Epithelial cell of proximal tubule (primary cell): ENCODE measurements around the gene TARDBP. TPM values are rescaled to one million over a fixed set of nuclear protein-coding genes. Genes with fewer than 3 reads are reported as not detected.
"Not testable (repeated sequence)": the region's sequence is repeated elsewhere in the genome, so short reads cannot be mapped to it uniquely, and the experiment has no call there.

Experiments used
- DNase-seq: peaks from one replicate; pipeline ENCODE4 v3.0.0-alpha.2; 2011; ENCODE audit warnings: low read depth
- H3K4me3 ChIP-seq: 2 replicates; pipeline ENCODE4 v1.5.1; 2011; ENCODE audit warnings: low read depth, mild to moderate bottlenecking, low read length
- total RNA-seq: library from RNA; depleted of rRNA; stranded (reverse); fragments of >200 nt; gene quantifications from 2 replicates; pipeline ENCODE4 v1.2.3, GENCODE V29; 2015
- TF ChIP-seq, protein P1 (sequence below): conservative IDR thresholded peaks from 2 replicates; pipeline ENCODE4 v1.5.1; 2012; ENCODE audit warnings: low read depth, mild to moderate bottlenecking, low read length

TARDBP gene
- total RNA-seq, 1 donor from 2014 or later, result 109 TPM

DNA sequence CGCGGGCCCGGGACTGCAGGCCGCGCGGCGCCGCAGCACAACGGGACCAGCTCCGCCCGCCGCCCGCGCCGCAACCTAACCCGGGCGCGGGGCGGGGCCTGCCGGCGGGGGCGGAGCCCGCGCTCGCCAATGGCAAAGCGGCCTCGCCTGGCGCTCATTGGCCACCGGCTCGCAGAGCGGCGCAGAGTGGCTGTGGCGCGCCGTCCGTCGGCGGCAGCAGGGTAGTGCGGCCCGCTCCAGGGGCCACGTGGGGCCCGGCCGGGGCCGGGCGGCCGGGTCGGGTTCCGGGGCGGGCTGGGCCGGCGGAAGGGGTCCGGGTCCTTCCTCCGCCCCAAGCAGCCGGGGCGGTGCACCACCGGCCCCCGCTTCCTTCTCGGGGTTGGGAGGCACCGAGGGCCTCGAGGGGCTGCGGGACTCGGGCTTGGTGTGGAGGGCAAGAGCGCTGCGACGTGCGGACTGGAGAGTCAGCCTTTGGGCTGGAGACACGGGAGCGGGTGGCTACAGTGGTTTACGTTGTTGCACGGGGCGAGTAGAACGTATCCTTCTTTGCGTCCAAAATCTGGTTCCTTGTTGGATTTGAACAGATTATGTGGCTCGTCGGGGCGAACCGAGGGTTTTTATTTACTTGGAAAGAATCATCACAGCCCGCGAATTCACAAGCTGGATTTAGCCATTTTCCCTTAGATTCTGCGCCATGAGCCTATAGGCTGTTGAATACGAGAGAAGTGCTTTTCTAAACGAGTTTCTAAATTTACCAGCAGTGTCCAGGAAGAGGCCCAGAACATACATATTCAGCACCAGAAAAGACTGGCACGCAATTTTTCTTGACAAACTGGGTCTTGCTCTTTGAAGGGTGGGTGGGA, 47.7 kb downstream of the TARDBP start, which contains the start of gene SRM:
SRM (minus strand) TSS at position 51 of the 863 bp plus-strand sequence. CDS start 75 bp downstream, outside the sequence.
- DNase-seq, result no peak
- TF ChIP-seq, protein P1, sequence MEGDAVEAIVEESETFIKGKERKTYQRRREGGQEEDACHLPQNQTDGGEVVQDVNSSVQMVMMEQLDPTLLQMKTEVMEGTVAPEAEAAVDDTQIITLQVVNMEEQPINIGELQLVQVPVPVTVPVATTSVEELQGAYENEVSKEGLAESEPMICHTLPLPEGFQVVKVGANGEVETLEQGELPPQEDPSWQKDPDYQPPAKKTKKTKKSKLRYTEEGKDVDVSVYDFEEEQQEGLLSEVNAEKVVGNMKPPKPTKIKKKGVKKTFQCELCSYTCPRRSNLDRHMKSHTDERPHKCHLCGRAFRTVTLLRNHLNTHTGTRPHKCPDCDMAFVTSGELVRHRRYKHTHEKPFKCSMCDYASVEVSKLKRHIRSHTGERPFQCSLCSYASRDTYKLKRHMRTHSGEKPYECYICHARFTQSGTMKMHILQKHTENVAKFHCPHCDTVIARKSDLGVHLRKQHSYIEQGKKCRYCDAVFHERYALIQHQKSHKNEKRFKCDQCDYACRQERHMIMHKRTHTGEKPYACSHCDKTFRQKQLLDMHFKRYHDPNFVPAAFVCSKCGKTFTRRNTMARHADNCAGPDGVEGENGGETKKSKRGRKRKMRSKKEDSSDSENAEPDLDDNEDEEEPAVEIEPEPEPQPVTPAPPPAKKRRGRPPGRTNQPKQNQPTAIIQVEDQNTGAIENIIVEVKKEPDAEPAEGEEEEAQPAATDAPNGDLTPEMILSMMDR, result no peak
- peak within 1 kb of the TSS; percentile 94 for H3K4me3 ChIP-seq

DNA sequence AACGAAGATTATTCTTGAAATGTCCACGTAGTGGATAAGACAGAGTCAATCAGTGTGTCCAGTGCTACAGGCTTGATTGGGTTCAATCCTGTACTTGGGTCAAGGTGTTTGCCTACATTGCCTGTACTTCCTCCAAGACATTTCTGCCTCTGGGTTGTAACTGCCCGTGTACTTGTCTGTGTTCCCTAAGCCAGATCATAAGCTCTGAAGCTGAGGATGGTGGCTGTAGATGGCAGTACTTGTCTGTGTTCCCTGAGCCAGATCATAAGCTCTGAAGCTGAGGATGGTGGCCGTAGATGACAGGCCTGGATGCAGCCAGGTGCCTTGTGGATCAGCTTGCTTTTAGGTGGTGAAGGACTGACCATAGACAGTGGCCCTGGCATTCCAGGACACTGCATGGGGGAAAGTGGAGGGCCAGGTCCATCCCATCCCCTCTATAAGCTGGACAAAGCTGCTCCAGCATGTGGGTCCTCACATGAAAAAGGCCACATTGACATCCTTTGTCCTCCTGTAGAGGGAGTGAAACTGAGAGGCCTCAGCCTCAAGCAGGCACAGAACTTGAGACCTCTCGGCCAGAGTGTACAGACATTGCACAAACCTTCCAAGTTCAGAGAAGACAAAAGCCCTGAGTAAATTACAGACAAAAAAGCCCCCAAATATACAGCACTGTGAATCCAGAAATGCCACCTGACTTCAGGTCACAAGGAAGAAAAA, 49.4 kb downstream of the TARDBP start:
- no peak for DNase-seq
- TF ChIP-seq, protein P1, result no peak
- no peak overlapping the region for H3K4me3 ChIP-seq

DNA sequence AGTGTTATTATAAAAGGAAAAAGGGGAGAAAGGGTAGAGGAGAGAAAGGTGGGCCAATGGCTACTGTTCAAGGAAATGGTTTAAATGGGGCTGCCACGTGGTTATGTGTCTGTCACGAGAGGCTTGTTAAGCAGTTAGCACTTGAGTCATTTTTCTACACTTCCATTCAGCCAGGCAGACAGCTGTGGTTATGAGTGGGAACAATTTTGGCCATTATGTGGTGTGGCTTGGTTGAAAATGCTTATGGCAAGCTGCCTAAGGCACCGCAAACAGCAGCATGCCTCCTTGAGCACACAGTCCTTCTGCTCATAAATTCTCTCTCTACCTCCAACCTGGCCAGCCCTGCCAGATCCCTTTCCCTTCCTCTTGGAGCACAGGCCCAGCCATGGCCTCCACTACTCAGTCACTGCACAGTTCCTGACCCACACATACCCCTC, 50.5 kb downstream of the TARDBP start:
- TF ChIP-seq, protein P1, result no peak
- no peak overlapping the region for H3K4me3 ChIP-seq
- DNase-seq, result no peak

DNA sequence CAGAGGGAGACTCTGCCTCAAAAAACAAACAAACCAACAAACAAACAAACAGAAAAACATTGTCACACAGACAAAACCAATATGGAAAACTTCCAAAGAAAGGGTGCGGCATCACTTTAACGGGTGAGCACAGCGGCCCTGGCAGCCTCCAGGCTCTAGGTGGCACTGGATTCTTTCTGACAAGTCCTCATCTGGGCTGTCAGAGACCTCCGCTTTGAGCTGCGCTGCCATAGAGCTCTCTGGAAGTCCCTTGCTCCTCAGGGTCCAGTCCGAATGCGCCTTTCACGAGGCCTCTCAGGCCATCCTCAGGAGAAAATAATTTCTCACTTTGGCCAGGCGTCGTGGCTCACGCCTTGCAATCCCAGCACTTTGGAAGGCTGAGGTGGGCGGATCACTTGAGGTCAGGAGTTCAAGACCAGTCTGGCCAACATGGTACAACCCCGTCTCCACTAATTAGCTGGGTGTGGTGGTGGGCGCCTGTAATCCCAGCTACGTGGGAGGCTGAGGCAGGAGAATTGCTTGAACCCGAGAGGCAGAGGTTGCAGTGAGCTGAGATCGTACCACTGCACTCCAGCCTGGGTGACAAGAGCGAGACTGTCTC, 51.6 kb downstream of the TARDBP start:
- H3K4me3 ChIP-seq, DNase-seq: not testable (repeated sequence)

DNA sequence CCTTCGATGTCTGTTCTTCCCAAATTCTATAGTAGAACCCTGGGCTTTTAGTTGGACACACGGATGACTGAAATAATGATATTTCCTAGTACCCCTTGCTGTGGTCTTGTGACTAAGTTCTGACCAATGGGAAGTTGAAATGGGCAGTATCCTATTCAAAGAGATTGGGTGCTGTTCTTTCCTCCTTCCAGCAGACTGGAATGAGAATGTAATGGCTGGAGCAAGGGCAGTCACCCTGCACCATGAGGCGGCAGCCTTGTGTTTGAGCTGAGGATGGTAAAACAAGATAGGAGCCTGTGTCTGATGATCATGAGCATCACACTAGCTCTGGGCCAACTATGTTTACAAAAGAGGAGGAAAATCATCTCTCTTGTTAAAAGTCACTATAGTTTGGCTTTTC, 52.5 kb downstream of the TARDBP start:
- no peak overlapping the region for H3K4me3 ChIP-seq
- TF ChIP-seq, protein P1, result no peak
- no peak for DNase-seq

DNA sequence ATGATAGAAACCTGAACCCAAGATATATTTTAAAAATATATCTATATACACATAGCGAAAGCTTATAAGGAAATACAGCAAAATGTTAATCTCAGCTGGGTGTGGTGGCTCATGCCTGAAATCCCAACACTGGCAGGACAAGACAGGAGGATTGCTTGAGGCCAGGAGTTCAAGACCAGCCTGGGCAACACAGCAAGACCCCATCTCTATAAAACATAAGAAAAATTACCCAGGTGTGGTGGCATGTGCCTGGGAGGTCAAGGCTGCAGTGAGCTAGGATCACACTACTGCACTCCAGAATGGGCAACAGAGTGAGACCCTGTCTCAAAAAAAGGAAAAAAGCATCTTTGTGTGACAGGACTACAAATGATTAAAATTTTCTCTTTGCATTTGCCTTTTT, 53.3 kb downstream of the TARDBP start:
- H3K4me3 ChIP-seq, result no peak overlapping the region
- TF ChIP-seq, protein P1, result no peak
- no peak for DNase-seq
